HEK293T (cell line): ENCODE data around the gene CXCL9.

Experiments
- CTCF ChIA-PET: fragments of 350-600 bp; formaldehyde crosslinking; extraction: SDS; loops from one replicate; lab custom pipeline; 2021; ENCODE audit warnings: antibody characterized with exemption, inconsistent platforms; lab: Yijun Ruan, JAX
- POLR2A ChIA-PET: fragments of 350-600 bp; formaldehyde crosslinking; extraction: SDS; loops from one replicate; lab custom pipeline; 2020; ENCODE audit warnings: antibody characterized with exemption, inconsistent platforms; lab: Yijun Ruan, JAX
- DNase-seq: peaks from one replicate; pipeline ENCODE4 v3.0.0; 2012; ENCODE audit warnings: mixed read lengths; ENCODE audit errors: extremely low spot score
- ARNT ChIP-seq: fragments of 450-650 bp; IDR thresholded peaks from 2 replicates; pipeline ENCODE4 v1.6.1; 2017; ENCODE audit warnings: mild to moderate bottlenecking
- BHLHE40 ChIP-seq: fragments of 450-650 bp; IDR thresholded peaks from 2 replicates; pipeline ENCODE4 v1.6.1; 2016; ENCODE audit warnings: mild to moderate bottlenecking, moderate library complexity, borderline replicate concordance
- CTBP1 ChIP-seq: fragments of 450-650 bp; IDR thresholded peaks from 2 replicates; pipeline ENCODE4 v1.6.1; 2016; ENCODE audit warnings: borderline replicate concordance
- ELF4 ChIP-seq: fragments of 450-650 bp; IDR thresholded peaks from 2 replicates; pipeline ENCODE4 v1.6.1; 2017; ENCODE audit warnings: antibody characterized with exemption
- FOXA1 ChIP-seq: fragments of 450-650 bp; IDR thresholded peaks from 2 replicates; pipeline ENCODE4 v1.6.1; 2016; ENCODE audit warnings: mild to moderate bottlenecking
- FOXK2 ChIP-seq: fragments of 450-650 bp; IDR thresholded peaks from 2 replicates; pipeline ENCODE4 v1.6.1; 2016; ENCODE audit warnings: mild to moderate bottlenecking
- FOXM1 ChIP-seq: fragments of 450-650 bp; IDR thresholded peaks from 2 replicates; pipeline ENCODE4 v1.6.1; 2017; ENCODE audit warnings: mild to moderate bottlenecking, borderline replicate concordance
- HDGF ChIP-seq: fragments of 450-650 bp; IDR thresholded peaks from 2 replicates; pipeline ENCODE4 v1.6.1; 2017; ENCODE audit warnings: antibody characterized with exemption, borderline replicate concordance
- L3MBTL2 ChIP-seq: fragments of 450-650 bp; conservative IDR thresholded peaks from 2 replicates; pipeline ENCODE4 v1.6.1; 2016; ENCODE audit warnings: mild to moderate bottlenecking
- LEF1 ChIP-seq: fragments of 450-650 bp; IDR thresholded peaks from 2 replicates; pipeline ENCODE4 v1.6.1; 2017; ENCODE audit warnings: mild to moderate bottlenecking, borderline replicate concordance
- NFRKB ChIP-seq: fragments of 450-650 bp; IDR thresholded peaks from 2 replicates; pipeline ENCODE4 v1.6.1; 2016; ENCODE audit warnings: mild to moderate bottlenecking, moderate library complexity
- PKNOX1 ChIP-seq: fragments of 450-650 bp; IDR thresholded peaks from 2 replicates; pipeline ENCODE4 v1.6.1; 2016
- SP1 ChIP-seq: fragments of 450-650 bp; IDR thresholded peaks from 2 replicates; pipeline ENCODE4 v1.6.1; 2017
- SUZ12 ChIP-seq: fragments of 450-650 bp; IDR thresholded peaks from 2 replicates; pipeline ENCODE4 v1.6.1; 2016; ENCODE audit warnings: mild to moderate bottlenecking
- TARDBP ChIP-seq: fragments of 450-650 bp; IDR thresholded peaks from 2 replicates; pipeline ENCODE4 v1.6.1; 2016
- ZNF384 ChIP-seq: fragments of 450-650 bp; IDR thresholded peaks from 2 replicates; pipeline ENCODE4 v1.6.1; 2016

The CXCL9 gene

GRCh38 chr4:76022677-76023076, 15.4 kb upstream of the CXCL9 start:
- ChIA-PET CTCF (no interaction called here), POLR2A (no interaction called here)
- TF ChIP-seq CTBP1, result no peak
- no peak for TF ChIP-seq FOXA1
- TF ChIP-seq ZNF384, result no peak
- no peak for TF ChIP-seq ELF4
- TF ChIP-seq LEF1, result no peak
- TF ChIP-seq SP1, result no peak
- no peak for TF ChIP-seq ARNT
- no peak for TF ChIP-seq L3MBTL2
- TF ChIP-seq PKNOX1, result no peak
- no peak for TF ChIP-seq TARDBP
- no peak for TF ChIP-seq NFRKB
- no peak for TF ChIP-seq BHLHE40
- TF ChIP-seq SUZ12, result no peak
- TF ChIP-seq FOXM1, result no peak
- TF ChIP-seq HDGF, result no peak
- TF ChIP-seq FOXK2, result no peak
- DNase-seq, result no peak

- CTCF ChIA-PET, result interaction anchor here (1.0 kb wide), 1 partner anchor 26 kb away, joined by 3 read pairs; no protein-coding TSS in a partner anchor
- no peak for TF ChIP-seq TARDBP
- no peak for TF ChIP-seq FOXK2
- no peak for TF ChIP-seq SUZ12
- TF ChIP-seq HDGF, result no peak
- no peak for TF ChIP-seq NFRKB
- no peak for DNase-seq
- POLR2A ChIA-PET, result no interaction called here
Observed at GRCh38 chr4:76022031-76022430, 14.7 kb upstream of the CXCL9 start.

GRCh38 chr4:76017056-76017686, 9.9 kb upstream of the CXCL9 start:
- no peak for TF ChIP-seq LEF1
- DNase-seq, result no peak
- POLR2A ChIA-PET, result no interaction called here
- CTCF ChIA-PET, result no interaction called here

- POLR2A ChIA-PET, result no interaction called here
- DNase-seq, result no peak
- CTCF ChIA-PET, result no interaction called here
- no peak for TF ChIP-seq LEF1
Observed at GRCh38 chr4:76016393-76016792, 9.1 kb upstream of the CXCL9 start.

- ChIA-PET POLR2A (no interaction called here), CTCF (no interaction called here)
- TF ChIP-seq ZNF384 (no peak), HDGF (no peak), SUZ12 (no peak), SP1 (no peak), FOXM1 (no peak), L3MBTL2 (no peak)
- no peak for DNase-seq
Observed at GRCh38 chr4:76013540-76013939, 6.2 kb upstream of the CXCL9 start.

GRCh38 chr4:76012388-76012801, 5.1 kb upstream of the CXCL9 start:
- ChIA-PET POLR2A (no interaction called here), CTCF (no interaction called here)
- no peak for TF ChIP-seq FOXM1
- no peak for DNase-seq

- POLR2A ChIA-PET, result no interaction called here
- no peak for TF ChIP-seq FOXM1
- no peak for TF ChIP-seq PKNOX1
- no peak for TF ChIP-seq HDGF
- no peak for TF ChIP-seq FOXK2
- no peak for TF ChIP-seq NFRKB
- TF ChIP-seq L3MBTL2, result no peak
- TF ChIP-seq LEF1, result no peak
- no peak for TF ChIP-seq FOXA1
- TF ChIP-seq TARDBP, result no peak
- no peak for TF ChIP-seq SP1
- TF ChIP-seq ARNT, result no peak
- TF ChIP-seq SUZ12, result no peak
- TF ChIP-seq CTBP1, result no peak
- TF ChIP-seq ZNF384, result no peak
- no peak for TF ChIP-seq BHLHE40
- no peak for TF ChIP-seq ELF4
- CTCF ChIA-PET, result no interaction called here
- DNase-seq, result no peak
Observed at GRCh38 chr4:76011700-76012387, 4.5 kb upstream of the CXCL9 start.
